ENCODE data around the gene GMPR.

DNA sequence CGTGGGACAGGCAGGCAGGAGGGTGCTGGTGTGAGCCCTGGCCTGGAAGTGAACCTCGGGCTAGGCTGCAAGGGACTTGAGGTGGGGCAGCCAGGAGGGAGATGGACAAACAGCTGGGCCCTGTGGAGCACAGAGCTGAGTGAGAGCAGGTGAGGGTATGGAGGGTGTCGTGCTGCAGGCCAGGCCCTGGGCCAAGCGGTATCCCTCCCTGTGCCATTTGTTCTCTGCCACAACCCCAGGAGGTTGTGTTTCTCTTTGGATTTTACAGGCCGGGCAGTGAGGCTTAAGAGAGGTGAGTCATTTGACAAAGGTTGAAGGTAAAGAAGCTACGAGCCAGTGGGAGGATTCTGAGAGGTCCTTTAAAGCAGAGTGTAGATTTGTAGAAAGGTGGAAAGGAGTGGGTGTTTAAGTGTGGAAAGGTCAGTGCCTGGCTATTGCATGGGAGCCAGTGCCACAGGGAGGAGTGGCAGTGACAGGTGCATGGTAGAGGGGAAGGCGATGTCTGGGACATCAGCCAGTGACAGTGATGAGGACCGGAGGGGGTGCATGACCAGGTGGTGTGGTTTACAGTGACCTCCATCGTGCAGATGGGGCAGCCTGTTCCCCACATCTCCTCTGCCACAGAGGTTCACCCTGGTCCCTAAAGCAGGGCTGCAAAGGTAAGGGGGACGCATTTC lies 39.8 kb downstream of the GMPR start:
- TF ChIP-seq, protein P1, sequence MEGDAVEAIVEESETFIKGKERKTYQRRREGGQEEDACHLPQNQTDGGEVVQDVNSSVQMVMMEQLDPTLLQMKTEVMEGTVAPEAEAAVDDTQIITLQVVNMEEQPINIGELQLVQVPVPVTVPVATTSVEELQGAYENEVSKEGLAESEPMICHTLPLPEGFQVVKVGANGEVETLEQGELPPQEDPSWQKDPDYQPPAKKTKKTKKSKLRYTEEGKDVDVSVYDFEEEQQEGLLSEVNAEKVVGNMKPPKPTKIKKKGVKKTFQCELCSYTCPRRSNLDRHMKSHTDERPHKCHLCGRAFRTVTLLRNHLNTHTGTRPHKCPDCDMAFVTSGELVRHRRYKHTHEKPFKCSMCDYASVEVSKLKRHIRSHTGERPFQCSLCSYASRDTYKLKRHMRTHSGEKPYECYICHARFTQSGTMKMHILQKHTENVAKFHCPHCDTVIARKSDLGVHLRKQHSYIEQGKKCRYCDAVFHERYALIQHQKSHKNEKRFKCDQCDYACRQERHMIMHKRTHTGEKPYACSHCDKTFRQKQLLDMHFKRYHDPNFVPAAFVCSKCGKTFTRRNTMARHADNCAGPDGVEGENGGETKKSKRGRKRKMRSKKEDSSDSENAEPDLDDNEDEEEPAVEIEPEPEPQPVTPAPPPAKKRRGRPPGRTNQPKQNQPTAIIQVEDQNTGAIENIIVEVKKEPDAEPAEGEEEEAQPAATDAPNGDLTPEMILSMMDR (IDR thresholded peaks at IDR 0.05), result no peak
- no peak for TF ChIP-seq EP300 (IDR thresholded peaks at IDR 0.05)
- no peak for TF ChIP-seq POLR2A (IDR thresholded peaks at IDR 0.05)
